SU-DHL-6 (cell line): Measurements from ENCODE around the gene CCDC93.

Experiments
- CTCF ChIP-seq: fragments of 200-600 bp; sonication (generic); IDR thresholded peaks from one replicate; pipeline ENCODE4 v1.5.1; 2017; ENCODE audit warnings: antibody characterized with exemption, mild to moderate bottlenecking, low read length, moderate library complexity; ENCODE audit not compliant: insufficient read depth, poor library complexity, severe bottlenecking
- EZH2phosphoT487 ChIP-seq: fragments of 200-600 bp; sonication (generic), shearing (Covaris generic); conservative IDR thresholded peaks from 2 replicates; pipeline ENCODE4 v1.6.1; 2018; ENCODE audit warnings: mild to moderate bottlenecking, antibody characterized with exemption, low read length, moderate library complexity, mixed read lengths

- TF ChIP-seq CTCF (no peak), EZH2phosphoT487 (no peak)
Measured at GRCh38 chr2:118056165-118056534, 42.3 kb upstream of the CCDC93 start.
